ENCODE results near the gene TMEM88. TPM values are rescaled to one million over a fixed set of nuclear protein-coding genes. Genes with fewer than 3 reads are reported as not detected.

The TMEM88 gene
- total and polyA plus RNA-seq, 2 of the 13 experiments (the other 11 are each of a cell fraction or from before 2014, with no cell fraction given) = 0.31 to 0.66 TPM

DNA sequence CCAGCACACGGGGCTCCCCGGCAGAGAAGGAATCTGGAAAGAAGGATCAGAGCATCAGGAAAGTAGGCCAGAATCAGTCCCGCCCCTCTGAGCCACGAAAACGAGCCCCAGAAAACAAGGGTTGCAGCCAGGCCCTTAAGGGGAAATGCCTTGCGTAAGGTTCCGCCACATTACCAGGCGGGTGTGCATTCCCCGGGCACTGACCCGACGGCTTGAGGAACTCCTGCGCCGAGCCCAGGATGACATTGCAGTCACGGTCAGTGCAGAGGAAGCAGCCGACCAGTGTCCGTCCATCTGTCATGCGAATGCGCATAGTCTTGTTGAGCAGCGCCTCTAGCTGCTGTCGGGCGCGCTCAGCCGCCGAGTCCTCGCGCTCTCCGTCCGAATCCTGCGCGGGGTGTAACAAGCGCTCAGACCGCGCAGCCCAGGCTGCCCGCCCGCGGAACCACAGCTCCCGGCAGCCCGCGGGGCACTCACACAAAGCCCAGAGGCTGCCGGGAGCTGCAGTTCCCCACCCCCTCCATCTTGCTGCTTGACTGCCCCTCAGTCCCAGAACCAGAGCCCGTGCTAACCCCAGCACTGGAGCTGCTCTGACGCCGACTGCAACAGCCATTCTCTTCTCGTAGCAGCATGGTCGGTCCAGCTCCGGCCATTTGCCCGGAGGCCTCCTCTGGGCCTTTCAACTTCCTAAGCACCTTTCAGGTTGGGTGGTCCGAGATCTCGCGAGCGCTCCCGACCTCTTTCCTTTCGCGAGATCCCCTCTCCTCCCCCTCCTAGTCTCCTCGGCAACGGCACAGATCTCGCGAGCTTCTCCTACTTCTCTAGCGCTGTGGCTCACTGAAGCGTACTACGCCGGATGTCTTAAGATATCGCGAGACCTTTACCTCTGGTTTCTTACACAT lies 2.2 kb downstream of the TMEM88 start, which contains the start of gene NAA38 (continued):
- TF ChIP-seq AGO1 (IDR thresholded peaks at IDR 0.05; ENCODE audit: low read depth, low read length, poor library complexity, severe bottlenecking) (peak; percentile 96), ETV6 (CRISPR knock-in tag; conservative IDR thresholded peaks at IDR 0.05) (no peak; the same call in 1 of the 2 replicates), PAWR (CRISPR knock-in tag; IDR thresholded peaks at IDR 0.05; ENCODE audit: borderline replicate concordance) (no peak), NFYC (CRISPR knock-in tag; IDR thresholded peaks at IDR 0.05) (0 out of 2 replicates have a peak, but pooled peaks have one; percentile 4), SMAD3 (CRISPR knock-in tag; IDR thresholded peaks at IDR 0.05) (no peak), PCBP1 (IDR thresholded peaks at IDR 0.05; ENCODE audit: borderline replicate concordance, low read depth, low read length) (0 out of 2 replicates have a peak, but pooled peaks have one; percentile 29), POLR2G (IDR thresholded peaks at IDR 0.05; ENCODE audit: low read depth, low read length) (peak; percentile 54), MTF2 (CRISPR knock-in tag; IDR thresholded peaks at IDR 0.05; ENCODE audit: borderline replicate concordance) (no peak), FOXA1 (IDR thresholded peaks at IDR 0.05) (no peak), FOXA1 (CRISPR knock-in tag; IDR thresholded peaks at IDR 0.05) (peak; percentile 89), MXI1 (IDR thresholded peaks at IDR 0.05; ENCODE audit: borderline replicate concordance, low read depth, low read length) (peak; percentile 85; the same call in 2 of the 3 replicates), PHF21A (CRISPR knock-in tag; IDR thresholded peaks at IDR 0.05) (peak; percentile 1; the same call in 1 of the 2 replicates), EZH2 (conservative IDR thresholded peaks at IDR 0.05; ENCODE audit: low read depth, low read length) (no peak), ZNF510 (CRISPR knock-in tag; IDR thresholded peaks at IDR 0.05; ENCODE audit: low read depth) (no peak), ZNF235 (CRISPR knock-in tag; IDR thresholded peaks at IDR 0.05; ENCODE audit: borderline replicate concordance) (no peak), POGZ (CRISPR knock-in tag; IDR thresholded peaks at IDR 0.05) (peak; percentile 17), BCL6 (CRISPR knock-in tag; IDR thresholded peaks at IDR 0.05) (peak; percentile 37; the same call in 1 of the 2 replicates)
- TF ChIP-seq, protein P1, sequence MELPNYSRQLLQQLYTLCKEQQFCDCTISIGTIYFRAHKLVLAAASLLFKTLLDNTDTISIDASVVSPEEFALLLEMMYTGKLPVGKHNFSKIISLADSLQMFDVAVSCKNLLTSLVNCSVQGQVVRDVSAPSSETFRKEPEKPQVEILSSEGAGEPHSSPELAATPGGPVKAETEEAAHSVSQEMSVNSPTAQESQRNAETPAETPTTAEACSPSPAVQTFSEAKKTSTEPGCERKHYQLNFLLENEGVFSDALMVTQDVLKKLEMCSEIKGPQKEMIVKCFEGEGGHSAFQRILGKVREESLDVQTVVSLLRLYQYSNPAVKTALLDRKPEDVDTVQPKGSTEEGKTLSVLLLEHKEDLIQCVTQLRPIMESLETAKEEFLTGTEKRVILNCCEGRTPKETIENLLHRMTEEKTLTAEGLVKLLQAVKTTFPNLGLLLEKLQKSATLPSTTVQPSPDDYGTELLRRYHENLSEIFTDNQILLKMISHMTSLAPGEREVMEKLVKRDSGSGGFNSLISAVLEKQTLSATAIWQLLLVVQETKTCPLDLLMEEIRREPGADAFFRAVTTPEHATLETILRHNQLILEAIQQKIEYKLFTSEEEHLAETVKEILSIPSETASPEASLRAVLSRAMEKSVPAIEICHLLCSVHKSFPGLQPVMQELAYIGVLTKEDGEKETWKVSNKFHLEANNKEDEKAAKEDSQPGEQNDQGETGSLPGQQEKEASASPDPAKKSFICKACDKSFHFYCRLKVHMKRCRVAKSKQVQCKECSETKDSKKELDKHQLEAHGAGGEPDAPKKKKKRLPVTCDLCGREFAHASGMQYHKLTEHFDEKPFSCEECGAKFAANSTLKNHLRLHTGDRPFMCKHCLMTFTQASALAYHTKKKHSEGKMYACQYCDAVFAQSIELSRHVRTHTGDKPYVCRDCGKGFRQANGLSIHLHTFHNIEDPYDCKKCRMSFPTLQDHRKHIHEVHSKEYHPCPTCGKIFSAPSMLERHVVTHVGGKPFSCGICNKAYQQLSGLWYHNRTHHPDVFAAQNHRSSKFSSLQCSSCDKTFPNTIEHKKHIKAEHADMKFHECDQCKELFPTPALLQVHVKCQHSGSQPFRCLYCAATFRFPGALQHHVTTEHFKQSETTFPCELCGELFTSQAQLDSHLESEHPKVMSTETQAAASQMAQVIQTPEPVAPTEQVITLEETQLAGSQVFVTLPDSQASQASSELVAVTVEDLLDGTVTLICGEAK (IDR thresholded peaks at IDR 0.05) = no peak
- TF ChIP-seq, protein P1 (CRISPR knock-in tag; IDR thresholded peaks at IDR 0.05) = no peak; the same call in 1 of the 2 replicates
- TF ChIP-seq, protein P2, sequence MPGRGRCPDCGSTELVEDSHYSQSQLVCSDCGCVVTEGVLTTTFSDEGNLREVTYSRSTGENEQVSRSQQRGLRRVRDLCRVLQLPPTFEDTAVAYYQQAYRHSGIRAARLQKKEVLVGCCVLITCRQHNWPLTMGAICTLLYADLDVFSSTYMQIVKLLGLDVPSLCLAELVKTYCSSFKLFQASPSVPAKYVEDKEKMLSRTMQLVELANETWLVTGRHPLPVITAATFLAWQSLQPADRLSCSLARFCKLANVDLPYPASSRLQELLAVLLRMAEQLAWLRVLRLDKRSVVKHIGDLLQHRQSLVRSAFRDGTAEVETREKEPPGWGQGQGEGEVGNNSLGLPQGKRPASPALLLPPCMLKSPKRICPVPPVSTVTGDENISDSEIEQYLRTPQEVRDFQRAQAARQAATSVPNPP (CRISPR knock-in tag; IDR thresholded peaks at IDR 0.05) = no peak

Measured in HepG2 (cell line).